Measurements from ENCODE around the gene NR2F2. TPM values are rescaled to one million over a fixed set of nuclear protein-coding genes. Genes with fewer than 3 reads are reported as not detected.

The NR2F2 gene
- total and polyA plus RNA-seq, 2 donors (not counting 1 experiment from before 2014, with no cell fraction given): not detected

GRCh38 chr15:96381463-96381862 is 51.0 kb downstream of the NR2F2 start:
- no peaks in the 10 kb centered on the region for H4K20me1 ChIP-seq (ENCODE audit: control insufficient read depth, insufficient read depth, low read length, poor library complexity, severe bottlenecking)
- Mint-ChIP-seq H3K4me3 (no peak overlapping the region), H3K9me3 (ENCODE audit: insufficient read depth) (peaks cover 3% of the 10 kb centered on the region), H3K27me3 (no peaks in the 10 kb centered on the region), H3K4me1 (no peaks in the 10 kb centered on the region), H3K27ac (no peak overlapping the region)
- no peaks in the 10 kb centered on the region for H3K9me3 ChIP-seq (ENCODE audit: control extremely low read depth in 1 of 3, control insufficient read depth in 2 of 3, insufficient read depth in 1 of 3, low read length in 2 of 3)
- no peak for TF ChIP-seq EZH2 (IDR thresholded peaks at IDR 0.05; ENCODE audit: borderline replicate concordance, insufficient read depth, low read depth, low read length, poor library complexity, severe bottlenecking)
- TF ChIP-seq, protein P1, sequence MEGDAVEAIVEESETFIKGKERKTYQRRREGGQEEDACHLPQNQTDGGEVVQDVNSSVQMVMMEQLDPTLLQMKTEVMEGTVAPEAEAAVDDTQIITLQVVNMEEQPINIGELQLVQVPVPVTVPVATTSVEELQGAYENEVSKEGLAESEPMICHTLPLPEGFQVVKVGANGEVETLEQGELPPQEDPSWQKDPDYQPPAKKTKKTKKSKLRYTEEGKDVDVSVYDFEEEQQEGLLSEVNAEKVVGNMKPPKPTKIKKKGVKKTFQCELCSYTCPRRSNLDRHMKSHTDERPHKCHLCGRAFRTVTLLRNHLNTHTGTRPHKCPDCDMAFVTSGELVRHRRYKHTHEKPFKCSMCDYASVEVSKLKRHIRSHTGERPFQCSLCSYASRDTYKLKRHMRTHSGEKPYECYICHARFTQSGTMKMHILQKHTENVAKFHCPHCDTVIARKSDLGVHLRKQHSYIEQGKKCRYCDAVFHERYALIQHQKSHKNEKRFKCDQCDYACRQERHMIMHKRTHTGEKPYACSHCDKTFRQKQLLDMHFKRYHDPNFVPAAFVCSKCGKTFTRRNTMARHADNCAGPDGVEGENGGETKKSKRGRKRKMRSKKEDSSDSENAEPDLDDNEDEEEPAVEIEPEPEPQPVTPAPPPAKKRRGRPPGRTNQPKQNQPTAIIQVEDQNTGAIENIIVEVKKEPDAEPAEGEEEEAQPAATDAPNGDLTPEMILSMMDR (IDR thresholded peaks at IDR 0.05): no peak
- intact Hi-C loops (cut with micrococcal nuclease): no loop called here
- ChIA-PET POLR2A (no interaction called here), CTCF (no interaction called here)
- no peaks in the 10 kb centered on the region for H3K4me1 ChIP-seq (ENCODE audit: control insufficient read depth in 2 of 2, insufficient read depth in 2 of 2, low read length in 2 of 2)
- no peak overlapping the region for H3K9ac ChIP-seq (ENCODE audit: low read length)
- H3K4me2 ChIP-seq (replicated peaks; ENCODE audit: low read depth, low read length, poor library complexity, severe bottlenecking): no peak overlapping the region
- DNase-seq: no peak
- no peak overlapping the region for H3K27ac ChIP-seq (ENCODE audit: low read length in 2 of 2)
- WGBS (ENCODE audit: insufficient coverage): 65% methylated on average over 2 of the region's 4 CpGs
- no peak for ATAC-seq (ENCODE audit: low read depth)
- no peaks in the 10 kb centered on the region for H3K27me3 ChIP-seq (replicated peaks in 1 of 4; ENCODE audit: control extremely low read depth in 1 of 4, control insufficient read depth in 3 of 4, insufficient read depth in 4 of 4, low read length in 3 of 4)
- H3K36me3 ChIP-seq (replicated peaks in 1 of 2; ENCODE audit: control extremely low read depth in 1 of 2, control insufficient read depth in 1 of 2, extremely low read depth in 1 of 2, insufficient read depth in 2 of 2, low read length in 1 of 2): no peaks in the 10 kb centered on the region
- H2AFZ ChIP-seq (ENCODE audit: insufficient read depth, low read depth, low read length, poor library complexity, severe bottlenecking): no peak overlapping the region
- H3K4me3 ChIP-seq (ENCODE audit: control extremely low read depth in 1 of 5, extremely low read depth in 1 of 5, insufficient read depth in 1 of 5, low read depth in 2 of 5, low read length in 4 of 5): no peak overlapping the region
- H3K79me2 ChIP-seq (ENCODE audit: control insufficient read depth, insufficient read depth, low read length): no peaks in the 10 kb centered on the region

DNA sequence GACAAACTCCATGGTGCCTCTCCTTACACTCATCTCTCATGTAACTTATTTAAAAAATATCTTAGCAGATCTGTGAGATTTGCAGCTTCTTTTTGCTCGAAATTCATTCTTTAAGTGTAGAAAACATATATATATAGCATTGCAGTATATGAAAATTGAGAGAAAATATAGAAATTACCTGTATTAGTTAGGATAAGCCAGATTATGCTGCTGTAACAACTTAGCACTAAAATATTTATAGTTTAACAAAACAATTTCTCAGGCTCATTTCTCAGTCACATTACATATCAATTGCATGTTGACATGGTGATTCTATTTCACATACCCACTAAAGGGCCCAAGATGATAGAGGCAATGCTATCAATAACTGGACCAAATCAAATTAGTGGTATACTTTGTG is 54.7 kb downstream of the NR2F2 start:
- Histone ChIP-seq H3K36me3 (replicated peaks in 1 of 2; ENCODE audit: control extremely low read depth in 1 of 2, control insufficient read depth in 1 of 2, extremely low read depth in 1 of 2, insufficient read depth in 2 of 2, low read length in 1 of 2) (no peaks in the 10 kb centered on the region), H3K4me2 (replicated peaks; ENCODE audit: low read depth, low read length, poor library complexity, severe bottlenecking) (no peak overlapping the region), H3K9me3 (ENCODE audit: control extremely low read depth in 1 of 3, control insufficient read depth in 2 of 3, insufficient read depth in 1 of 3, low read length in 2 of 3) (no peaks in the 10 kb centered on the region), H3K4me3 (ENCODE audit: control extremely low read depth in 1 of 5, extremely low read depth in 1 of 5, insufficient read depth in 1 of 5, low read depth in 2 of 5, low read length in 4 of 5) (no peak overlapping the region), H2AFZ (ENCODE audit: insufficient read depth, low read depth, low read length, poor library complexity, severe bottlenecking) (no peak overlapping the region), H3K27ac (ENCODE audit: low read length in 2 of 2) (no peak overlapping the region), H3K79me2 (ENCODE audit: control insufficient read depth, insufficient read depth, low read length) (no peaks in the 10 kb centered on the region), H3K9ac (ENCODE audit: low read length) (no peak overlapping the region), H3K4me1 (ENCODE audit: control insufficient read depth in 2 of 2, insufficient read depth in 2 of 2, low read length in 2 of 2) (no peaks in the 10 kb centered on the region), H3K27me3 (replicated peaks in 1 of 4; ENCODE audit: control extremely low read depth in 1 of 4, control insufficient read depth in 3 of 4, insufficient read depth in 4 of 4, low read length in 3 of 4) (no peaks in the 10 kb centered on the region), H4K20me1 (ENCODE audit: control insufficient read depth, insufficient read depth, low read length, poor library complexity, severe bottlenecking) (no peaks in the 10 kb centered on the region)
- Mint-ChIP-seq H3K9me3 (ENCODE audit: insufficient read depth) (peaks cover 3% of the 10 kb centered on the region), H3K4me3 (no peak overlapping the region), H3K27me3 (no peaks in the 10 kb centered on the region), H3K4me1 (no peaks in the 10 kb centered on the region), H3K27ac (no peak overlapping the region)
- no peak for TF ChIP-seq EZH2 (IDR thresholded peaks at IDR 0.05; ENCODE audit: borderline replicate concordance, insufficient read depth, low read depth, low read length, poor library complexity, severe bottlenecking)
- TF ChIP-seq, protein P1 (IDR thresholded peaks at IDR 0.05): no peak
- intact Hi-C loops (cut with micrococcal nuclease): no loop called here
- WGBS (ENCODE audit: insufficient coverage): no CpG with 5 or more reads among the region's 1 CpG
- DNase-seq (no peak), ATAC-seq (ENCODE audit: low read depth) (no peak)
- ChIA-PET POLR2A (no interaction called here), CTCF (no interaction called here)
